ENCODE measurements around the gene TNIP2.
"Not testable (repeated sequence)": the region's sequence is repeated elsewhere in the genome, so short reads cannot be mapped to it uniquely, and the experiment has no call there.

TNIP2 gene

DNA sequence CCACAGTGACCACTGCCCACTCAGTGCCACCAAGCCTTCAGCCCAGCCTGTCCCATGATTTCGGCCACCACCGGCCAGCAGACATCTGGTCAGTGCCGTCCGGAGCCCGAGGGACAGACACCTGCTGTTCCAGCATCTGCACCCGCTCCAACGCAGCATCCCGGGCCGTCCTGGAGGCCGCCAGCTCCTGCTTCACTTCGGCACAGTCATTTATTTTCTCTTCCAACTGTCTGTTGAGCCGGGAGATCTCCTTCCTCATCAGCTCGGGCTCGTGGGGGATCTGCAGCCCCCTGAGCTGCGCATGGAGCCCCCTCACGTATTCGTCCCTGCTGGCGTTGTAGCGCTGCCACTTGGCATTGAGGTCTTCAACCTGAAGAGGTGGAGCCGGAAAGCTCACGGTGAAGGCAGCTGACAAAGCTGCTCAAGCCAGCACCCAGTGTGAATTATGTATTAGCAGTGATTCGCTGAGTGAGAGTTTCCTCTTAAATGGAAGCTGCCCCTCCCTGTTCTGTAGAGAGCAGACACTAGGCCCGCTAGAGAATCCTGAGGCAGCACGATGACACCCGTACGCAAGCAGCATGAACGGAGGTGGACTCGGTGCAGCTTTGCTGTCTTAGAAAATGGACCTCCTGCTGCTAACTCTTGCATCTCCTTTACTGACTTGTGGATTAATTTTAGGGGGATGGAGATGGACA, 11.4 kb downstream of the TNIP2 start:
- no peak for DNase-seq (ENCODE audit: low read depth)

DNA sequence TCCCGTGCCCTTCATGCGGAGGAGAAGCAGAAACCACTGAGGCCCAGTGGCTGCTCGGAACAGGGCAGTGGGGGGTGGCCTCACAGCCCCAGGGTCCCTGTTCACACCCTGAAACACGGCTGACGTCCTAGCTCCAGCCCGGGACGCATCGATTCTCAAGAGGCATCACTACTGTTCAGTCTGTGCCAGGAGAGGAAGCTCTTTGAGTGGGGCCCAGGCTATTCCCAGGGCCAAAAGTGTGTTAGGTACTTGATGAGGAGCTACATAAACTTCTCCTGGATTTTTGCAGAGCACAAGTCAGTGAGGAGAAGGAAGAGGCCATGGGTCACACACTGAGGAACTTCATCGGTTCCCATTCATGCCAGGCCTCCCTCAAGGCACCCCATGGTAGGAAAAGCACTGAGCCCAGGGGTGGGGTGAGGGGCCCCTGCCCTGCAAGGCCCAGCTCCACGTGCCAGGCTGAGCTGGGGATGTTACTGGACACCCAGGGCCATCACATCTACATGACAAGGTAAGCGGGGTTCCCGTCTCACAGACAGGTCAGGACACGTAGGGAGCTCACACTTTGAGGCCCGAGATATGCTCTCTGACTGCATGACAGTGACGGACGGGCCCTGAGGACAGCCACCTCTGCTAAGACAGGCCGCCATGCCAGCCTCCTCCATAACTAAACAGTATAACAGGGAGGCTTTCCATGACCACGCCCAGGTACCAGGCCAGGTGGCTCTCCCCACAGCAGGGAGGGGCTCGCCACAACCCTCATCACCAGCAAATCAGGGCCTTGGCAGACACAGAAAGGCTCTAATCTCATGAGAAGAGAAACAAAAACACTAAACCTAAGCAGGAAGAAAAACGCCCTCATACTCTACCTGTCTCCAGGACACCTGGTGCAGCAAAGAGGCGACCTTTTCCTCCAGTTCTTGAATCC, 12.4 kb downstream of the TNIP2 start:
- no peak for DNase-seq (ENCODE audit: low read depth)

DNA sequence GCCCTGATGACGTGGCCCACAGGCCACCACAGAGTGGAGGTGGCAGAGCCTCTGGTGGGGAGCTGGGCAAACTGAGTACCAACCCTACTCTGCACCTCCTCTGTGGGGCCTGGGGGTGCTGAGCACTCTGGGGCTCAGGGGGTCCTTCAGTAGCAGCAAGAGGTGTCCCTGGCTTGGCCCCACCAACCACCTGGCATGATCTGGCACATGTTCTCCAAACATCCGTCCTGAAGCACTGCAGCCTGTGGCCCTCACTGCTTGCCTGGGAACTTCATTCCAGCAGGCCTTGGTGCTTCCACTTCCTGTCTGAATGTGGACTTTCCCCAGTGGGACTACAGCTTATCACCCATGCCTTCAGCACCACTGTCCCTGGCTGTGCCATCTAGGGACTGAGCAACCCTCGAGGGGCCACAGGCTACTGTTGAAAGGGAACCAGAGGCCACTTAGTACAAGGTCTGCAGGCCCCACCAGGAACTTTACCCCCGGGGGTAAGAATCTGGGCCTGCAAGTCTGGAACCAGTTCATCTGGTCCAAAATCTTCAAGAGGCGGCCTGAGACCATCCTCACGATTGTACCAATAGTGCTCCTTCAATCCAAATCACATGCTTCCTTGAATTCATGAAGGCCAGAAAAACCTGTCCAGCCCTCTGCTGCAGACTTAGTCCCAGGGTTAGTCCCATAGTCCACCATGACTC, 13.2 kb downstream of the TNIP2 start:
- DNase-seq (ENCODE audit: low read depth): no peak

DNA sequence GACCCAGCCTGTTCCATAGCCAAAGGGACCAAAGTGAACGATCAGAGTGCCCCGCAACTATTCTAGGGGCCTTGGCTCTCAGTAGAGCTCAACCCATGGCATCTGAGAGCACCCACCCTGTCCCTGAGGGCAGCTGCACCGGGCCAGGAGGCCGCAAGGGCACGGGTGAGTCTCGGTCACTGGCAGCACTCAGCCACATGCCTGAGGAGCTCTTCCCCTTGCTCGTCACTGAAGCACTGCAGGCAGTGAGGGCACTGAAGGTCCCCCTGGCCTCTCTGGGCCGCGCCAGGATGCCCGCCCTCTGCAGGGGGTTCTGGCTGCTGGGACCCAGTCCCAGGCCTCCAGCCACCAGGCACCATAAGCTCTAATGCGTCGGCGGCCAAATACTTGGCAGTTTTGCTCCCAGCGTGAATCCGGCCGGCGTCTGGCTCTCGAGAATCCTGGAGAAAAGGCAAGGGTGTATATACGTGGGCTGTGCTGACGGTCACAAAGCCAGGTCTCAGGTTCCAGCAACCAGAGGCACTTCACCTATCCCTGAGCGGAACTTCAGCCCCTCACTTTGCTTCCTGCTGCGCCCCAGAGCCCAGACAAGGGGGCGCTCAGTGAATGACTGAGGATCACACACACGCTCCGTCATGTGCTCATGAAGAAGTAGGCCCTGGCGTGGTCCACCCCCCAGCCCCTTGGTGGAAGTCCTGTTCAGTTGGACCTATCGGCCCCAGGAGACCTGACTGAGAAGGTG, 13.9 kb downstream of the TNIP2 start:
- DNase-seq (ENCODE audit: low read depth): no peak

DNA sequence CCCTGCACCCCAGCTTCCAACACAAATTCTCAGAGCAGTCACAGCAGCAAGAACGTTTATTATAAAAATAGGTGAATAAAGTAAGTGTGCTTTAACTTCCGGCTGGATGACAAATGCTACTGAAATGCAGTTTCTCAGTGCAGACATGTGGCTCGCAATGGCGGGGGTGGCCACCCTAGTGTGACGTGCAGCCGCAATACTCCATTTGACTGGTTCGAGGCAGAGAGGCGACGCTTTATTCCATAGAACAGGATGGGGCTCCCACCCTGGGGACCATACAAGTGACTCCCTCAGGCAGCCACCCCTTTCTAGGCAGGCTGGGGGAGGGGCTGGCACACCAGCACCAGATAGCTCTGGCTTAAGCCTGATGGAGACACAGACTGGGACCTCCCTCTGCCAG, 14.5 kb downstream of the TNIP2 start:
- DNase-seq (ENCODE audit: low read depth): no peak

DNA sequence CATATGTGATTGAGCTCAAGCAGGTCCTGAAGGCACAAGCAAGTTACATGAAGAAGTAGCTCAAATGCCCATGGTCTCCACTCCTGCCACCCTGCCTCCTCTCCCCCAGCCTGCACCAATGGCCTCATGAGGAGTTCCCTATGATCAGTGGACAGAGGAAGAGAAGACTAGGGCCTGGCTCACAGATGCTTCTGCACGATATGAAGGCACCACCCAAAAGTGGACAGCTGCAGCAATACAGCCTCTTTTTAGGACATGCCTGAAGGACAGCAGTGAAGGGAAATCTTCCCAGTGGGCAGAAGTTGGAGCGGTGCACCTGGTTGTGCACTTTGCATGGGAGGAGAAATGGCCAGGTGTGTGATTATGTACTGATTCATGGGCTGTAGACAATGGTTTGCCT, 17.8 kb downstream of the TNIP2 start:
- DNase-seq (ENCODE audit: low read depth): not testable (repeated sequence)

DNA sequence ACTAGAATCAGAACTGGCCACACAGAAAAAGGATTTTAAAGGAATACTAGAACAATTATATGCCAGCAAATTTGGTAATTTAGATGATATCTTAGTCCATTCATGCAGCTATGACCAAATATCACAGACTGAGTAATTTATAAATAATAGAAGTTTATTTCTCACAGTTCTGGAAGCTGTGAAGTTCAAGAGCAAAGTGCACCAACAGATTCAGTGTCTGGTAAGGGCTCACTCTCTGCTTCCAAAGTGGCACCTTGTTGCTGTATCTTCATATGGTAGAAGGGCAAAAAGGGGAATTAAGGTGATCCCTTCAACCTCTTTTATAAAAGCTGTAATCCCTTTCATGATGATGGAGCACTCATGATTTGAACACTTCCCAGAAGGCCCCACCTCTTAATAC, 20.3 kb downstream of the TNIP2 start:
- no peak for DNase-seq (ENCODE audit: low read depth)

DNA sequence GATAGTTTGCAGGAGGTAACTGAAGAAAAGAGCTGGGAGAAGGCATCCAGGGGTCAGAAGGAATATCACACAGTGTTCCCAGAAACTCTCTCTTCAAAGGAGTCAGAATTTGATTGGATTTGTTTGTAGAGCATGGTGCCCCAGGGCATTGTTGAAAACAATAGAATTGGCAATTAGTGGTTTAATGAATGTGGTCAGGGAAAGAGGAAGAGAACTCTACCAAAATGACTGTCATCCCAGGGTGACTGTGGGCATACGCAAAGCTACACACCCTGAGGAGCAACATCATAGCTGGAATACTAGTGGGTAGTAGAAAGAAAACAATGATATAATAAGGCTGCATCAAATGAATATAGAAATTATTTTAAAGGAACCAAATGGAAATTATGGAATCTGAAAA, 21.5 kb downstream of the TNIP2 start:
- DNase-seq (ENCODE audit: low read depth): no peak

DNA sequence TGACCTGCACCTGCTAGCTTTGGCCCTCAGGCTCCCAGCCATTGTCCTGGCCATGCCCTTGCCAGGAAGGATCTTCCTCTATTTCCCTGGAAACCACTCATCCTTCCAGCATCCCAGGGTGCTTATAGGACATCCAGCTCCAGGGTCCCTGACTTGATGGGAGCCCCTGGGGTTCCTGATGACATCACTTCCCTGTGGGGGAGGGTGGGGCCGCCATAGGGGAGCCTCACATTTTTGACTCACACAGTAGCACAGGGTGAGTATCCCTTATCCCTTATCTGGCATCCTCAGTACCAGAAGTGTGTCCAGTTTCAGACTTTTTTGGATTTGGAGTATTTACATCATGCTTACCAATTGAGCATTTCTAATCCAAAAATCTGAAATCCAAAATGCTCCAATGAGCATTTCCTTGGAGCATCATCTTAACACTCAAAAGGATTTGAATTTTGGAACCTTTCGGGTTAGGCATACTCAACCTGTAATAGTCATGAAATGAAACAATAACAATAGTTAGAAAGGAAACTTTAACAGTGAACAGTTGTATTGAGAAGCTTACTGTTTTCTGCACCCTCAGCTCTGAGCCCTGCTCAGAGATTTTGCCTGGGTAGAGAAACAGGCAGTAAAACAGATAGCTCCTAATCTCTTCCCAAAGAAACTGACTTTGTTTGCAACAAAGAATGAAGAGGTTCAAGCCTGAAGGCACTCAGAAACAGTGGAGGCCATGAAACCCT, 22.1 kb downstream of the TNIP2 start:
- no peak for DNase-seq (ENCODE audit: low read depth)

DNA sequence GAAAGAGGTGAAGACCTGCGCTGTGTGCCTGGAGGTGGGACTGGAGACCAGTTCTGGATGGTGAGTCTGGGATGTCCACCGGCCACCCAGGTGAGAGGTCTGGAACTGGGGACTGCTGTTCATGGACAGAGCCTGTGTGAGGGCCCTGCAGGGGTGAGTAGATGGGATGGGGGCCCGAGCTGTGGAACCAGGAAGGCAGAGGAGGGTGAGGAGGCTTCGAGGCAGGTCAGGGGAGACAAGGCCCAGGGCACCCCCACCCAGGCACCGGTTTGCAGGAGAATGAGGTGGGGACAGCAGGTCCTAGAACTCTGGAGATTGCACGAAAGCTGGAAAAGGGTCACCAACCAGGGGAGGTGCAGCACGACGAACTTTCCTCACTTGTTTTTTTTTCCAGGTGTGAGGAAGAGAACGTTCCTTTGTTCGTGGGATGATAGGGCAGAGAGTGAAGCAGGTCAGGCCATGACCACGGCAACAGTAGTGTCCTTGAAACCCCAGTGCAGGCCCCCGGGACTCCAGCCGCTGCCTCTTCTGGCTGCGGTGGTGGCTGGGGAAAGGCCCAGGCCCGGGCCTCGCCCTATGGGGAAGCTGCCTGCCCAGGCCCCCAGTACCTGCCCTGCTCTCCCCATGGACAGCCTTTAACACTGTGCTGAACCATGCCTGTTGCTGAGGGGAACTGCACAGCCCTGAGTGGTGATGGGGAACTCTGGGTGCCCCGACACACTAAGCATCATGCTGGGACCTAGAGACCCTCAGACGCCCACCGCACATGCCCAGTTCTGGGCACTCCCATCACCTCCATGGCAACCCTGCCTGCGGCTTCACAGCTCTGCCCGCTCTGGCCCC, 22.9 kb downstream of the TNIP2 start:
- DNase-seq (ENCODE audit: low read depth): no peak

DNA sequence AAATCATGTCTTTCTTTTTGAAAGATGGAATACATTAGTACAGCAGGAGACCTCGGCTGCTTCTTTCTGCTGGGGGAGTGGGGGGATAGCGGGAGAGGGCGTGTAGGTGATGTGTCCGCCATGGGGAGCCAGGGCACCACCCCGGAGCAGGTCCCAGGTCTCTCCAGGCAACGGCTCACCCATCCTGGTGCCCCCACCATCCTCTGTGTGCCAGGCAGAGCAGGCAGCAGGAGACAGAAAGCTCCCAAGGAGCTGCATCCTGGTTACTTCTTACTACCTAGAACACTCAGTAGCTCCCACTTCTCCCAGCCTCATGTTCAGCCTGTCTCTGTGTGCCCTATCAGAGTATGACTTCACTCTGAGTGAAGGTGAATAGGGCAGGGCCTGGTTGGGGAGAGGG, 23.6 kb downstream of the TNIP2 start:
- DNase-seq (ENCODE audit: low read depth): no peak

DNA sequence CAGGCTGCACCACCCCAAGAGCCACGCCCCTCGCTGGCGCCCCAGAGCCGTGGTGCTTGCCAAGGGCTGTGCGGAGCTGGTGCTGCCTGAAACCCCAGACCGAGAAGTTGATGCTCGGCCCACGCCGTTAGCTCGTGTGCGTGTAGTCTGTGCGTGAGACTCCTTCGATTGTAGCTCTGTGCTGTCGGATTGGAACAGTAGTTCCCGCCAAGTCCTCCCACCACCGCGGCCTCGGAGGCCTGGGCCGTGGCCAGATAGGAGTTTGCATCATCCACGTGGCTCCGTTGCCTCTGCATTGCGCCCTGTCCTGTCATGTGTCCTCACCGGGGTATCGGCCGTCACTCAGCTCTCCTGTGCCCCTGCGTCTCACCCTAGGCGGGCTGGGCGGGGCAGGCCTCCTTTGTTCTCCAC, 24.2 kb downstream of the TNIP2 start:
- no peak for DNase-seq (ENCODE audit: low read depth)

DNA sequence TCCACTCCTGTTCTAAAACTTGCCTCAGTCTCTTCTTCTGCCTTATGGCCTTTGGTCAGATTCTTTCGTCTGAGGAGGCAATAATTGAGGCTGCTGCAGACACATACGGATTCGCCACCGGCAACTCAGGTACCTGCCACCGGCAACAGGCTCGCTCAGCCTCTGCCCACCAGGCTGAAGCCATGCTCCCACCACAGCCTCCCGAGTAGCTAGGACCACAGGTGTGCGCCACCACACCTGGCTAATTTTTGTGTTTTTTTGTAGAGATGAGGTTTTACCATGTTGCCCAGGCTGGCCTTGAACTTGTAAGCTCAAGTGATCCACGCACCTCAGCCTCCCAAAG, 26.6 kb downstream of the TNIP2 start:
- DNase-seq (ENCODE audit: low read depth): no peak

DNA sequence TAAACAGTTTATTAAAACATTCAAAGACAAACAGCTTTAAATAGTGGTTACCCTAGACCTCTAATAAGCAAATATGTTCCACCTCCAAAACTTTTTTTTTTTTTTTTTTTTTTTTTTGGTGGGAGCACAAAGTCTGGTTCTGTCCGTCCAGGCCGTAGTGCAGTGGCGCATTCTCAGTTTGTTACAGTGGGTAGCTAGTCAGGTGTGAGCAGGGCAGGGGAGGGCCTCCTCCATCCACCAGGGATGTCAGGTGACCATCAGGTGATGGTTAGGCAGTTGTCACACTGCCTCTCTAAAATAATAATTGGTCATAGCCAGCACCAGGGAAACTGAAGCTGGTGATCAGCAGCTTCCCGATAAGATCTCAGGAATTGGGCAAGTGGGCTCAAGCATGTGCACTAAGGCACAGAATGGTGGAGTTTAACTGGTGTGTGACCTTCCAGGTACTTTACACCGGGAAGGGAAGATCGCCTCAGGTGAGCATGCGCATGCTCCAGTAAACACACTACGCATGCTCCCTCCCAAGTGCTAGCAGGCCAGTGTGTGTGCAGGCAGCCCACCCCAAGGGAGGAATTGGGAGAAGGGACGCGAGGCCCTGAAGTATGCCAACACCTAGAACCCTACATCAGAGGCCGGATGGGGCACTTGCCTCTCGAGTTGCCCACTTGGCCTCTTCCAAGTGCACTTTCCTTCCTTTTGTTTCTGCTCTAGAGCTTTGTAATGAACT, 27.2 kb downstream of the TNIP2 start:
- DNase-seq (ENCODE audit: low read depth): no peak

DNA sequence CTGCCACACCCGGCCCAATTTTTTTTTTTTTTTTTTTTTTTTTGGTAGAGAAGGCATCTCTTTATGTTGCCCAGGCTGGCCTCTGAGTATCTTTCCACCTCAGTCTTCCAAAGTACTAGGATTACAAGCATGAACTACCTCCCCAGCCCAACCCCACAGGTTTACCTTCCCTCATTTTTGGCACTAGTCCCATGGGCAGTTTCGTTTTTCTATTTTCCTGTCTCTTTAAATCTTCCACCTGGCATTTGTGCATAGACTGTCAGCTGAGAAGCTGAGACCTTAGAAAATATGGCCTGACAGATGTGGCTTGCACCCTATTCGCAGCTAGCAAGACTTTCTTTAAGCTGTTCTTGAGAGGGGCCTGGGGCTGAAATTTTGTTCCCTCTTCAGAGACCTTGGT, 27.9 kb downstream of the TNIP2 start:
- DNase-seq (ENCODE audit: low read depth): no peak

DNA sequence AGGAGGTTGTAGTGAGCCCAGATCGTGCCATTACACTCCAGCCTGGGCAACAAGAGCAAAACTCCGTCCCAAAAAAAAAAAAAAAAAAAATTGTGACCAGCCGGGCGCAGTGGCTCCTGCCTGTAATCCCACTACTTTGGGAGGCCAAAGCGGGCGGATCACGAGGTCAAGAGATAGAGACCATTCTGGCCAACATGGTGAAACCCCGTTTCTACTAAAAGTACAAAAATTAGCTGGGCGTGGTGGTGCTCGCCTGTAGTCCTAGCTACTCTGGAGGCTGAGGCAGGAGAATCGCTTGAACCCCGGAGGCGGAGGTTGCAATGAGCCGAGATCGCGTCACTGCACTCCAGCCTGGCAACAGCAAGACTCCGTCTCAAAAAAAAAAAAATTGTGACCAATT, 29.3 kb downstream of the TNIP2 start:
- DNase-seq (ENCODE audit: low read depth): not testable (repeated sequence)

DNA sequence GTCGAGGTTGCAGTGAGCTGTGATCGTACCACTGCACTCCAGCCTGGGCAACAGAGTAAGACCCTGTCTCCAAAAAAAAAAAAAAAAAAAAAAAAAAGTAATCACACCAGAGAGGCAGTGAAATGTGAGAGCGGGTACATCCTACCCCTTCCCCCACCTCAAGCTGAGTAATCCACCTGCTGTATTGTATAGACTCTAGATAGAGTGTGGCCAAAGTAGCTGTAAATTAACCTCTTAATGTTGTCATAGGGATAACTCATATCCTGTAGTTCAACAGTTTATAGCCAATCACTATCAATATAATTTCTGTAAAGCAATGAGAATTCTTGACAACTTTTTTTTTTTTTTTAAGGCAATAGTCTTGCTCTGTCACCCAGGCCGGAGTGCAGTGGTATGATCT, 30.8 kb downstream of the TNIP2 start:
- DNase-seq (ENCODE audit: low read depth): no peak

DNA sequence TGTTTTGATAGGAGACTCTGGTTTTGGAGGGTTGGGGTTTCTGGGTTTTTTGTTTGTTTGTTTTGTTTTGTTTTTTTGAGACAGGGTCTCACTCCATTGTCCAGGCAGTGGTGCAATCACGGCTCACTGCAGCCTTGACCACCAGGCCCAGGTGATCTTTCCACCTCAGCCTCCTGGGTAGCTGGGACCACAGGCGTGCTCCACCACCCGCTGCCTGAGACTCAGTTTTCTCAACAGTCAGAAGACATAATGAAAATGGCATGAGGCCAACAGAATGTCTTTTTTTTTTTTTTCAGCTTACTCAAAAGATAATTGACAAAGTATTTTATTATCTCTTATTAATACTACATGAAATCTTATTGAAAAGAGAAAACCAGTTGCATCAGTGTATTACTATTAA, 32.4 kb downstream of the TNIP2 start:
- no peak for DNase-seq (ENCODE audit: low read depth)

DNA sequence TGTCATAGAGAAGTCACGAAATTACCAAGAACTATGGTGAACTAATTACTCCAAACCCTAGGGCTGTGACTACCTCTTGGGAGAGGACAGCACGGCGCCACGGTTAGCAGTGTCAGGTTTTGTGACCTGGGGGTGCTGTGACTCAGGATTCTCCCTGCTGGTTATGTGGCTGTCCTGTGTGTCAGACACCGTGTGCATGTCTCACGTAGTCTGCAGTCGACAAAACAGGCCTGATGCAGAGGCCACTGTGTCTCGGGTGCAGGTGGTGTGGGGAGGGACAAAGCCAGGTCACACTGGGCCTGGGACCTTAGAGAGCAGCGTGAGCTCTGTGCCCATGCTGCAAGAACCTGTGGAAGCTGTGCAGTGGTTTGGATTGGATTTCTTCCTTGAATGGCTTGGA, 34.1 kb downstream of the TNIP2 start:
- DNase-seq (ENCODE audit: low read depth): no peak

DNA sequence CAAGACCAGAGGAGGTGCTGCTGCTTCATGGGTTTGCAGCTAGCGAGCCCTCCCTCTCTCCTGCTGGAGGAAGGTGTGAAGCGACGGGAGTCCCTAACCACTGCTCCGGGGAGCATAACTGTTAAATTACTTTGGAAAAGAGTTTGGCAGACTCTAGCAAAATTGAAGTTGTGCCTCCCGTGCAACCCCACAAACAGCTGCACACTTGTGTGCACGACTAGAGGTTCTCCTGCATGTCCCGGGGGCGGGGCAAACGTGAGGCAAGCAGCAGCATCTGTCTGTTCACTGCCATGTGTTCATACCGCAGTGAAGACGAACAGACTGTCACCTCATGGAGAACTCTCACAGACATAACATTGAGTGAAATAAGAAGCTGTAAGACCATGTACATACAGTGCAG, 34.5 kb downstream of the TNIP2 start:
- no peak for DNase-seq (ENCODE audit: low read depth)
